ENCODE measurements around the gene RSPRY1.
"Not testable (repeated sequence)": the region's sequence is repeated elsewhere in the genome, so short reads cannot be mapped to it uniquely, and the experiment has no call there.

The RSPRY1 gene

GRCh38 chr16:57262841-57263540 lies 76.9 kb downstream of the RSPRY1 start:
- FAIRE-seq (no peak), DNase-seq (ENCODE audit: insufficient read length, low spot score) (no peak)
- no peak for TF ChIP-seq CTCF (IDR thresholded peaks at IDR 0.05; ENCODE audit: insufficient read depth, missing control alignments)

GRCh38 chr16:57263541-57264351 lies 77.6 kb downstream of the RSPRY1 start:
- no peak for TF ChIP-seq CTCF (IDR thresholded peaks at IDR 0.05; ENCODE audit: insufficient read depth, missing control alignments)
- DNase-seq (ENCODE audit: insufficient read length, low spot score) (no peak), FAIRE-seq (no peak)

- DNase-seq (ENCODE audit: insufficient read length, low spot score) = no peak
- TF ChIP-seq CTCF (IDR thresholded peaks at IDR 0.05; ENCODE audit: insufficient read depth, missing control alignments) = no peak
- FAIRE-seq = no peak
These were observed 78.3 kb downstream of the RSPRY1 start for GRCh38 chr16:57264381-57264780.

- DNase-seq (ENCODE audit: insufficient read length, low spot score) = no peak
- FAIRE-seq = no peak
- TF ChIP-seq CTCF (IDR thresholded peaks at IDR 0.05; ENCODE audit: insufficient read depth, missing control alignments) = no peak
These were observed 78.8 kb downstream of the RSPRY1 start for GRCh38 chr16:57264950-57265371.

GRCh38 chr16:57265850-57266530 lies 79.9 kb downstream of the RSPRY1 start:
- FAIRE-seq (no peak), DNase-seq (ENCODE audit: insufficient read length, low spot score) (no peak)
- TF ChIP-seq CTCF (IDR thresholded peaks at IDR 0.05; ENCODE audit: insufficient read depth, missing control alignments) = no peak

- FAIRE-seq (no peak), DNase-seq (ENCODE audit: insufficient read length, low spot score) (no peak)
- TF ChIP-seq CTCF (IDR thresholded peaks at IDR 0.05; ENCODE audit: insufficient read depth, missing control alignments) = no peak
These were observed 80.6 kb downstream of the RSPRY1 start for GRCh38 chr16:57266531-57267260.

GRCh38 chr16:57267343-57267742 lies 81.2 kb downstream of the RSPRY1 start:
- not testable (repeated sequence) for DNase-seq (ENCODE audit: insufficient read length, low spot score); FAIRE-seq

Data from D721Med (cell line).